Colonic mucosa (tissue), 4 donors: Measurements from ENCODE around the gene GLYAT. TPM values are rescaled to one million over a fixed set of nuclear protein-coding genes. Genes with fewer than 3 reads are reported as not detected.

Experiments used
- DNase-seq: peaks from one replicate; pipeline ENCODE4 v3.0.0-alpha.2; 2020
- H3K27ac ChIP-seq: fragments of 200-600 bp; one replicate; pipeline ENCODE4 v1.8.0; 2021
- H3K27me3 ChIP-seq: fragments of 200-600 bp; one replicate; pipeline ENCODE4 v1.8.0; 2021
- H3K36me3 ChIP-seq: fragments of 200-600 bp; one replicate; pipeline ENCODE4 v1.8.0; 2021
- H3K4me1 ChIP-seq: fragments of 200-600 bp; one replicate; pipeline ENCODE4 v1.8.0; 2021; ENCODE audit warnings: mild to moderate bottlenecking
- H3K4me3 ChIP-seq: fragments of 200-600 bp; one replicate; pipeline ENCODE4 v1.8.0; 2021
- H3K9ac ChIP-seq, 2 donors: one replicate each; pipeline ENCODE4 v1.7.0; 2013; ENCODE audit warnings: control low read depth in 2 of 2, low read depth in 2 of 2, low read length in 2 of 2
- H3K9me3 ChIP-seq: fragments of 200-600 bp; one replicate; pipeline ENCODE4 v1.8.0; 2021
- intact Hi-C: fragments of 100-400 bp; cut with DNase I; formaldehyde crosslinking; loops from one replicate; pipeline ENCODE4 v1.14.1; 2022
- total RNA-seq, 2 donors: library from RNA; stranded (reverse); fragmentation: NEBNext Ultra II Directional in 1 of 2; extraction: Animal tissue kit (Norgen Biotek cat#: 25700) in 1 of 2; gene quantifications; one replicate each; pipeline ENCODE4 v1.2.1, GENCODE V29; 2021
- TF ChIP-seq, protein P1 (sequence below): fragments of 200-600 bp; IDR thresholded peaks from one replicate; pipeline ENCODE4 v1.8.0; 2022; ENCODE audit warnings: antibody characterized with exemption, mild to moderate bottlenecking
- donor health status: healthy.
- donor health status: DM: no; HTN: no; CAD: no.
- donor health status: DM: no; HTN: no; CAD: no.

The GLYAT gene
- total RNA-seq, 2 donors from 2014 or later: not detected

DNA sequence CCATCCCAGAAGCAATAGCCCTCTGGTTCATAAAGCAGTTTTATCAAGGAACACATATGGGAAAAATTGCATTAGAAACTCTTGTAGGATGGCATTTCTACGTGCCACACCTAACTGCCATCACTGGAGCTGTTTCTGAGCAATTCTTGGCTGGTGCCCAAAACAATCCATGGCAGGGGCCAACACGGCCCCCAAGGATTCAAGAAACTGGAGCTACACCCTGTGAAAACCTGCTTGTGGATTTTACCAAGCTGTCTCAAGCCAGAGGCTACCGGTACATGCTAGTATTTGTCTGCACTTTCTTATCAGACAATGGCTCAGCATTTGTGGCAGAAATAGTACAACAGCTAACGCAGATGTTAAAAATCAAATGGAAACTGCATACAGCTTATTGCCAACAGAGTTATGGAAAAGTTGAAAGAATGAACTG, 42.4 kb upstream of the GLYAT start:
- Histone ChIP-seq H3K36me3 (no peaks in the 10 kb centered on the region), H3K4me3 (no peak overlapping the region), H3K9me3 (no peaks in the 10 kb centered on the region), H3K27me3 (no peaks in the 10 kb centered on the region), H3K4me1 (no peaks in the 10 kb centered on the region), H3K27ac (no peak overlapping the region), H3K9ac (no peak overlapping the region)
- TF ChIP-seq, protein P1, sequence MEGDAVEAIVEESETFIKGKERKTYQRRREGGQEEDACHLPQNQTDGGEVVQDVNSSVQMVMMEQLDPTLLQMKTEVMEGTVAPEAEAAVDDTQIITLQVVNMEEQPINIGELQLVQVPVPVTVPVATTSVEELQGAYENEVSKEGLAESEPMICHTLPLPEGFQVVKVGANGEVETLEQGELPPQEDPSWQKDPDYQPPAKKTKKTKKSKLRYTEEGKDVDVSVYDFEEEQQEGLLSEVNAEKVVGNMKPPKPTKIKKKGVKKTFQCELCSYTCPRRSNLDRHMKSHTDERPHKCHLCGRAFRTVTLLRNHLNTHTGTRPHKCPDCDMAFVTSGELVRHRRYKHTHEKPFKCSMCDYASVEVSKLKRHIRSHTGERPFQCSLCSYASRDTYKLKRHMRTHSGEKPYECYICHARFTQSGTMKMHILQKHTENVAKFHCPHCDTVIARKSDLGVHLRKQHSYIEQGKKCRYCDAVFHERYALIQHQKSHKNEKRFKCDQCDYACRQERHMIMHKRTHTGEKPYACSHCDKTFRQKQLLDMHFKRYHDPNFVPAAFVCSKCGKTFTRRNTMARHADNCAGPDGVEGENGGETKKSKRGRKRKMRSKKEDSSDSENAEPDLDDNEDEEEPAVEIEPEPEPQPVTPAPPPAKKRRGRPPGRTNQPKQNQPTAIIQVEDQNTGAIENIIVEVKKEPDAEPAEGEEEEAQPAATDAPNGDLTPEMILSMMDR: no peak
- intact Hi-C loops: no loop called here
- no peak for DNase-seq

DNA sequence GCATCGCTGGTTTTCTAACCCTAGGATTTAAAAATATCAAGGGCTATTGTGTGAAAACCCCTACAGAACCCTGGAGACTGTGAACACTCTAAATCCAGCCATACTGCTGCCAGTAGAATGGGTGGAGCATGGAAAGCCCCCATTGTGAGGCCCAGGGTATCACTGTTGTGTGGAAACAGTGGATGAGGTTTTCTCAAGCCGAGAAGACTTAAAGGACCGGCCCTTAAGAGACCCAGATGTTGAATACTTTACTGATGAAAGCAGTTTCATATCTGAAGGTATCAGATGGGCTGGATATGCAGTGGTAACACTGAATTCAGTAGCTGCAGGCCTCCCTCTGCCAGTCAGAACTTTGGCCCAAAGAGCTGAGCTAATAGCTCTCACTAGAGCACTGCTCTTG, 41.6 kb upstream of the GLYAT start:
- intact Hi-C loops: no loop called here
- Histone ChIP-seq H3K9ac (no peak overlapping the region), H3K4me3 (no peak overlapping the region), H3K27me3 (no peaks in the 10 kb centered on the region), H3K4me1 (no peaks in the 10 kb centered on the region), H3K36me3 (no peaks in the 10 kb centered on the region), H3K9me3 (no peaks in the 10 kb centered on the region), H3K27ac (no peak overlapping the region)
- TF ChIP-seq, protein P1: no peak
- no peak for DNase-seq

DNA sequence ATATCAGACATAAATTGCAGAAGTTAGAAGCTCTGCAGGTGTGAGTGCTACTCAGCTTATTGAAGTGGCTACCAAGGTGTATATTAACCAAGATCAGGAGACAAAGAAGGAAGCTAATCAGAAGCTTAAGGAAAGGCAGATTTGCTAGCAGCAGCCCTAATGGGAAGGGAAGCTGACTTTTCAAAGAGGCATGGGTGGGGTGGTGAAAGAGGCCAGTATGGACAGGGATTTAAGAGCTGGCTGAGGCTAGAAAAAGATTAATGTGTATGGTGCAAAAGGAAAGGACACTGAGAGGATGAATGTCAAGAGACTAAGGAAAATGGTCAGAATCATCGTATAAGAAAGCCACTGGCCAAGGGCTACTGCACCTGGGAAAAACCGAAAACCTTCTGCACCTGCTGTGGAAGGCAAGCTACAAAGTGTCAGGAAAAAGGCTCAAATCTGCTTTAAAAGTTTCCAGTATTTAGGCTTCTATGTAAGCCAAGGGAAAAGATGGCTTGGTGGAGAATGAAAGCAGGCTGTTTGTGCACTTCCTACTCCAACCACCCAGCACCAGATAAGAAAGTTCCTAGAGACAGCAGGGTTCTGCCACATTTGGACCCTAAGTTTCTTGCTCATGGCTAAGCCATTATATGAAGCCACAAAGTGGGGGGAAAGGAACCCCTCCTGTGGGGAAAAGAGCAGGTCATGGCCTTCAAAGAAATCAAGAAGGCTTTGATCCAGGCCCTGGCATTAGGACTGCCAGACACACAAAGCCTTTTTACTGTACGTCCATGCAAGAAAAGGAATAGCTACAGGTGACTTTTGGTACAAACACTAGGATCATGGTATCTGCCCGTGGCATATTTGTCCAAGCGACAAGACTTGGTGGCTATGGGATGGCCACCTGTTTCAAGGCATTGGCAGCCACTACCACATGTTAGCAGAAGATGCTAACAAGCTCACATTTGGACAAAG, 40.9 kb upstream of the GLYAT start:
- no peak for DNase-seq
- no peaks in the 10 kb centered on the region for H3K4me1 ChIP-seq
- no peaks in the 10 kb centered on the region for H3K27me3 ChIP-seq
- no peak overlapping the region for H3K4me3 ChIP-seq
- no peak overlapping the region for H3K27ac ChIP-seq
- TF ChIP-seq, protein P1: no peak
- no peak overlapping the region for H3K9ac ChIP-seq
- intact Hi-C loops: no loop called here
- H3K9me3 ChIP-seq: no peaks in the 10 kb centered on the region
- no peaks in the 10 kb centered on the region for H3K36me3 ChIP-seq

DNA sequence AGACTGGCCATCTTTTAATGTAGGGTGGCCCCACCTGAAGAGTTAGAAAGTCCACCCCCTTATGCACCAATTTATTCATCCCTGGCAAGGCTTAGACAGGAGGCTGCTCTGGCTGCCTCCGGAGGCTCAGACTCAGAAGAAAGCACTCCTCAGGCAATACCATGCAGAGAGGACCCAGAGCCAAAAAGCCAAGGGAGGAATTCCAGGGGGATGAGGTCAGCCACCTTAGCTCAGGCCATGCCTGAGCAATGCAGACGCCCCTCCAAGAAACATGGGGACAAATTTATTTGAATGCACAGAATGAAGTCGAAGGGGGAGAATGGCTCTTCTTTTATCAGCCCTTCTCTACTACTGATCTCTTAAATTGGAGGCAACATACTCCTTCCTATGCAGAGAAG, 39.7 kb upstream of the GLYAT start:
- Histone ChIP-seq H3K9ac (no peak overlapping the region), H3K36me3 (no peaks in the 10 kb centered on the region), H3K4me1 (no peaks in the 10 kb centered on the region), H3K9me3 (no peaks in the 10 kb centered on the region), H3K27me3 (no peaks in the 10 kb centered on the region), H3K27ac (no peak overlapping the region), H3K4me3 (no peak overlapping the region)
- intact Hi-C loops: no loop called here
- TF ChIP-seq, protein P1: no peak
- DNase-seq: no peak

DNA sequence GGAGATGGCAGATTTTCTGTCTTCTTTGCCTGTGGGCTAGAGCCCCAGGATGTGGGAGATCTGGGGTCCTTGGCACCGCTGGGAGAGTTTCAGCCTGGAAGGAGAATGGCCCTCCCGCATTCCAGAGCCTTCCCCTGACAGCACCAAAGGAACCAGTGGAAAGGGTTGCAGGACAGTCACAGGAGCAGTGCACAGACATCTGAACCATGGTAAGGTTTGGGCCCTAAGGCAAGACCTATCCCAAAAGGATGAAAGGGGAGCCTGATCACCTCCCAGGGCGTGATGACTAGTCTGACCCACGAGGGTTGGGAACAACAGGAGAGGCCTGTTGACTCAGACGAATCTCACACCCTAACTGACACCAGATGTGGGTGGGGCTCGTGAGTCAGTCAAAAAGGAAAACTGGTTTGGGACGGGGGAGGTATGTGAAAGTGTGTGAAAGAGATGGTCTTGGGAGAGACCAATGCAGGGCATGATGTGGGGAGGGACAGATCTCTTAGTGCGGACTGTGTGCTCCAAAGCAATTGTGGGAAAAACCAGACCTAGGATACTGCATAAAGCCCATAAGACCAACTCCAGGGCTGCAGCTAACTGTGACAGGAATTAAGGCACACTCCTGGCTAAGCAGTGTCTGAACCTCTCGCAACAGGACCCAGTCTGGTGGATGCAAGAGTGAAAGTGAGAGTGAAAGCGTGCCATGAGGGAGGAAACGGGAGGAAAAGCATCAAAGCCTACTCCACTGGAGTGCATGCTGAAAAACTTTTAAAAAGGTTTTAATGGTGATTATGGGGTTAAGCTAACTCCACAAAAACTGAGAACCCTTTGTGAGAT, 39.1 kb upstream of the GLYAT start:
- H3K4me3 ChIP-seq: no peak overlapping the region
- TF ChIP-seq, protein P1: no peak
- H3K9ac ChIP-seq: no peak overlapping the region

More for the DNA sequence above, 39.1 kb upstream of the GLYAT start:
- Histone ChIP-seq H3K9me3 (no peaks in the 10 kb centered on the region), H3K36me3 (no peaks in the 10 kb centered on the region), H3K4me1 (no peaks in the 10 kb centered on the region), H3K27me3 (no peaks in the 10 kb centered on the region), H3K27ac (no peak overlapping the region)
- no peak for DNase-seq
- intact Hi-C loops: no loop called here
